SK-N-SH (cell line): Measurements from ENCODE around the gene WDR81. TPM values are rescaled to one million over a fixed set of nuclear protein-coding genes. Genes with fewer than 3 reads are reported as not detected.

Experiments used
- CTCF ChIA-PET: fragments of 300-600, 350-600 bp; formaldehyde crosslinking; extraction: SDS; loops from one replicate; lab custom pipeline; 2021; lab: Yijun Ruan, JAX
- POLR2A ChIA-PET: fragments of 350-600 bp; sonication (Branson Sonifier 250); formaldehyde crosslinking; extraction: SDS; loops from one replicate; lab custom pipeline; 2020; ENCODE audit warnings: antibody characterized with exemption, inconsistent platforms; lab: Yijun Ruan, JAX
- DNase-seq: peaks from one replicate; pipeline ENCODE4 v3.0.0; 2012
- H2AFZ ChIP-seq: fragments of 200-600 bp; sonication (generic); 2 replicates; pipeline ENCODE4 v1.8.1; 2016; ENCODE audit warnings: antibody characterized with exemption, mild to moderate bottlenecking, low read depth
- H3F3A ChIP-seq: fragments of 200-600 bp; sonication (generic); replicated peaks from 2 replicates; pipeline ENCODE3; 2016; ENCODE audit warnings: antibody characterized with exemption, mild to moderate bottlenecking; ENCODE audit not compliant: insufficient read depth
- H3K27ac ChIP-seq, 2 experiments: fragments of 200-500 bp in 1 of 2; fragments of 200-600 bp in 1 of 2; sonication (Bioruptor generic) in 1 of 2; sonication (generic), shearing (Covaris generic) in 1 of 2; 2 replicates each; pipeline versions ENCODE4 v1.5.1 to v1.6.1; 2014 to 2016; ENCODE audit warnings: low read depth in 2 of 2, inconsistent platforms in 1 of 2, low read length in 1 of 2, mild to moderate bottlenecking in 1 of 2, mixed read lengths in 1 of 2
- H3K27me3 ChIP-seq: fragments of 200-600 bp; sonication (generic), shearing (Covaris generic); 2 replicates; pipeline ENCODE4 v1.6.1; 2016; ENCODE audit warnings: mixed run types; ENCODE audit not compliant: insufficient read depth
- H3K36me3 ChIP-seq, 2 experiments: fragments of 200-500 bp in 1 of 2; fragments of 200-600 bp in 1 of 2; sonication (Bioruptor generic) in 1 of 2; sonication (generic) in 1 of 2; replicated peaks in 1 of 2; 2 replicates each; pipeline versions ENCODE3 to v1.5.1; 2014 to 2016; ENCODE audit warnings: low read length in 1 of 2, mild to moderate bottlenecking in 1 of 2; ENCODE audit not compliant: insufficient read depth in 2 of 2, control insufficient read depth in 1 of 2
- H3K4me1 ChIP-seq, 2 experiments: fragments of 200-500 bp in 1 of 2; fragments of 200-600 bp in 1 of 2; sonication (Bioruptor generic) in 1 of 2; sonication (generic), shearing (Covaris generic) in 1 of 2; 2 replicates each; pipeline versions ENCODE4 v1.5.1 to v1.6.1; 2014 to 2016; ENCODE audit warnings: low read depth in 1 of 2, low read length in 1 of 2, mixed run types in 1 of 2; ENCODE audit not compliant: insufficient read depth in 2 of 2, control insufficient read depth in 1 of 2
- H3K4me2 ChIP-seq: fragments of 200-600 bp; sonication (generic), shearing (Covaris generic); 2 replicates; pipeline ENCODE4 v1.6.1; 2017; ENCODE audit warnings: mixed run types
- H3K4me3 ChIP-seq, 2 experiments: fragments of 200-500 bp in 1 of 2; fragments of 200-600 bp in 1 of 2; sonication (Bioruptor generic) in 1 of 2; sonication (generic), shearing (Covaris generic) in 1 of 2; 2 replicates each; pipeline versions ENCODE4 v1.5.1 to v1.8.1; 2014 to 2016; ENCODE audit warnings: low read depth in 2 of 2, inconsistent platforms in 1 of 2, low read length in 1 of 2, mild to moderate bottlenecking in 1 of 2, mixed read lengths in 1 of 2, moderate library complexity in 1 of 2
- H3K79me2 ChIP-seq: fragments of 200-600 bp; sonication (generic); 2 replicates; pipeline ENCODE4 v1.8.1; 2017; ENCODE audit warnings: mild to moderate bottlenecking; ENCODE audit not compliant: insufficient read depth
- H3K9ac ChIP-seq: fragments of 200-600 bp; sonication (generic); 2 replicates; pipeline ENCODE4 v1.6.1; 2017; ENCODE audit warnings: mixed run types
- H3K9me2 ChIP-seq: fragments of 200-600 bp; sonication (generic); 2 replicates; pipeline ENCODE4 v1.6.1; 2017; ENCODE audit warnings: mixed run types
- H3K9me3 ChIP-seq: fragments of 200-600 bp; sonication (generic); 2 replicates; pipeline ENCODE4 v1.6.1; 2017; ENCODE audit warnings: mixed run types, mild to moderate bottlenecking, moderate library complexity
- H4K20me1 ChIP-seq: fragments of 200-600 bp; sonication (generic); 2 replicates; pipeline ENCODE4 v1.6.1; 2017; ENCODE audit warnings: mild to moderate bottlenecking, mixed run types; ENCODE audit not compliant: insufficient read depth
- CTCF ChIP-seq: fragments of 200-600 bp; sonication (generic); IDR thresholded peaks from 2 replicates; pipeline ENCODE4 v1.6.1; 2017; ENCODE audit warnings: antibody characterized with exemption, mild to moderate bottlenecking, moderate library complexity
- EP300 ChIP-seq, 2 experiments: IDR thresholded peaks; 2 replicates each; pipeline versions ENCODE4 v1.4.0 to v1.6.1; 2012; ENCODE audit warnings: borderline replicate concordance in 1 of 2, low read depth in 1 of 2, low read length in 1 of 2
- EZH2phosphoT487 ChIP-seq: fragments of 200-600 bp; sonication (generic); IDR thresholded peaks from 2 replicates; pipeline ENCODE4 v1.6.1; 2017; ENCODE audit warnings: low read depth, mixed run types, mild to moderate bottlenecking, antibody characterized with exemption, moderate library complexity, borderline replicate concordance
- FOSL2 ChIP-seq: IDR thresholded peaks from 2 replicates; pipeline ENCODE4 v1.4.0; 2012; ENCODE audit warnings: low read depth, mild to moderate bottlenecking, moderate library complexity, borderline replicate concordance
- FOXM1 ChIP-seq: IDR thresholded peaks from 2 replicates; pipeline ENCODE4 v1.4.0; 2012; ENCODE audit warnings: low read depth, mild to moderate bottlenecking
- IRF3 ChIP-seq: fragments of 150-350 bp; IDR thresholded peaks from 2 replicates; pipeline ENCODE4 v1.6.1; 2016; ENCODE audit warnings: mild to moderate bottlenecking, low read depth, low read length
- JUND ChIP-seq: IDR thresholded peaks from 2 replicates; pipeline ENCODE4 v1.4.0; 2012
- MAX ChIP-seq: IDR thresholded peaks from 2 replicates; pipeline ENCODE4 v1.4.0; 2012; ENCODE audit warnings: low read depth
- MEF2A ChIP-seq: IDR thresholded peaks from 2 replicates; pipeline ENCODE4 v1.4.0; 2012; ENCODE audit warnings: low read depth, borderline replicate concordance
- NFIC ChIP-seq: IDR thresholded peaks from 2 replicates; pipeline ENCODE4 v1.4.0; 2012; ENCODE audit warnings: borderline replicate concordance
- PBX3 ChIP-seq: IDR thresholded peaks from 2 replicates; pipeline ENCODE4; 2012
- POLR2AphosphoS5 ChIP-seq: IDR thresholded peaks from 2 replicates; pipeline ENCODE4 v1.6.1; 2012; ENCODE audit warnings: low read depth, low read length
- RCOR1 ChIP-seq: fragments of 150-350 bp; IDR thresholded peaks from 2 replicates; pipeline ENCODE4 v1.6.1; 2017; ENCODE audit warnings: antibody characterized with exemption, low read length
- RXRA ChIP-seq: IDR thresholded peaks from 2 replicates; pipeline ENCODE4 v1.4.0; 2012; ENCODE audit warnings: low read depth, mild to moderate bottlenecking, borderline replicate concordance
- TCF12 ChIP-seq: IDR thresholded peaks from 2 replicates; pipeline ENCODE4 v1.4.0; 2012
- TEAD4 ChIP-seq: IDR thresholded peaks from 2 replicates; pipeline ENCODE4 v1.4.0; 2012; ENCODE audit warnings: mild to moderate bottlenecking, borderline replicate concordance; ENCODE audit not compliant: insufficient read depth
- USF2 ChIP-seq: fragments of 150-350 bp; IDR thresholded peaks from 2 replicates; pipeline ENCODE4 v1.6.1; 2017; ENCODE audit warnings: antibody characterized with exemption, low read length, low read depth, borderline replicate concordance
- YY1 ChIP-seq: IDR thresholded peaks from 2 replicates; pipeline ENCODE4 v1.4.0; 2012; ENCODE audit warnings: low read depth, mild to moderate bottlenecking
- WGBS: methylation state at CpG from one replicate; pipeline ENCODE4 v1.1.6; 2017; ENCODE audit warnings: low lambda C conversion rate; 5-methylcytosine and 5-hydroxymethylcytosine counted together
- polyA plus RNA-seq, 3 experiments: library from polyadenylated mRNA; depleted of rRNA; stranded (reverse); fragments of >200 nt; gene quantifications; 2 replicates each; pipeline ENCODE4 v1.2.3, GENCODE V29; 2012

The WDR81 gene
- polyA plus RNA-seq, 1 of the 3 experiments (the other 2 are of a cell fraction), result 9.3 TPM

- no peak for TF ChIP-seq EP300 (IDR thresholded peaks at IDR 0.05; ENCODE audit: borderline replicate concordance in 1 of 2, low read depth in 1 of 2, low read length in 1 of 2)
Observed at GRCh38 chr17:1776328-1776727, 51.8 kb downstream of the WDR81 start (continued).

- Histone ChIP-seq H3K9me3 (no peaks in the 10 kb centered on the region), H3K4me2 (no peak overlapping the region), H3K4me1 (peaks cover 6 to 12% of the 10 kb centered on the region in 2 experiments; a peak in 3 of 4 replicates), H4K20me1 (no peaks in the 10 kb centered on the region), H3F3A (peaks cover 22% of the 10 kb centered on the region), H3K79me2 (no peaks in the 10 kb centered on the region), H3K36me3 (peaks cover 23 to 31% of the 10 kb centered on the region in 2 experiments), H3K27me3 (no peaks in the 10 kb centered on the region), H2AFZ (no peak overlapping the region), H3K9me2 (no peaks in the 10 kb centered on the region), H3K27ac (no peak overlapping the region), H3K4me3 (no peak overlapping the region), H3K9ac (no peak overlapping the region)
- no peak for TF ChIP-seq TCF12
- TF ChIP-seq CTCF, result no peak
- no peak for TF ChIP-seq USF2
- TF ChIP-seq RCOR1, result no peak
- ChIA-PET CTCF (interaction anchor here (0.6 kb wide), 1 partner anchor 56 kb away, joined by 5 read pairs; no protein-coding TSS in a partner anchor), POLR2A (no interaction called here)
- DNase-seq, result no peak
- 93% methylated on average over 7 of the region's 7 CpGs for WGBS
Observed at GRCh38 chr17:1776857-1777256, 52.4 kb downstream of the WDR81 start.

- Histone ChIP-seq H4K20me1 (no peaks in the 10 kb centered on the region), H3K4me3 (no peak overlapping the region), H3K27me3 (no peaks in the 10 kb centered on the region)
- no peak for TF ChIP-seq FOXM1
- TF ChIP-seq TEAD4, result peak; percentile 67; the same call in 1 of the 2 replicates
- TF ChIP-seq PBX3, result peak; percentile 45; the same call in 1 of the 2 replicates
- peak; percentile 87; the same call in 1 of the 2 replicates for TF ChIP-seq NFIC
- TF ChIP-seq RXRA, result peak; percentile 31; the same call in 1 of the 2 replicates
- peak; percentile 4; the same call in 1 of the 2 replicates for TF ChIP-seq JUND
- TF ChIP-seq EZH2phosphoT487, result no peak
- TF ChIP-seq YY1, result 0 out of 2 replicates have a peak, but pooled peaks have one; percentile 23
- no peak for TF ChIP-seq MEF2A
- TF ChIP-seq FOSL2, result 0 out of 2 replicates have a peak, but pooled peaks have one; percentile 29
- TF ChIP-seq EP300 (IDR thresholded peaks at IDR 0.05; ENCODE audit: borderline replicate concordance in 1 of 2, low read depth in 1 of 2, low read length in 1 of 2), result 0 out of 4 replicates have a peak, but pooled peaks of 1 of the 2 experiments have one; percentile 31
- peak; percentile 40; the same call in 1 of the 2 replicates for TF ChIP-seq POLR2AphosphoS5
- TF ChIP-seq MAX, result no peak; the same call in 1 of the 2 replicates
- peak; percentile 85 for TF ChIP-seq TCF12
- no peak for TF ChIP-seq RCOR1
- no peak for TF ChIP-seq IRF3
- TF ChIP-seq, all 33 proteins: peak for 10
- H3K27ac ChIP-seq, result peak overlapping the region; percentile 80 to 84
- peak overlapping the region; percentile 72 for H3K4me2 ChIP-seq
- peak overlapping the region; percentile 26; the same call in 1 of the 2 replicates for H3K9ac ChIP-seq
- no peaks in the 10 kb centered on the region for H3K79me2 ChIP-seq
- POLR2A ChIA-PET, result no interaction called here
- DNase-seq, result peak; percentile 44
- H2AFZ ChIP-seq, result no peak overlapping the region
- no peaks in the 10 kb centered on the region for H3K9me2 ChIP-seq
- no peaks in the 10 kb centered on the region for H3K9me3 ChIP-seq
- H3K4me1 ChIP-seq, result peaks cover 8 to 12% of the 10 kb centered on the region in 2 experiments; a peak in 3 of 4 replicates
- H3K36me3 ChIP-seq, result peaks cover 27 to 33% of the 10 kb centered on the region in 2 experiments
- H3F3A ChIP-seq, result peaks cover 22% of the 10 kb centered on the region
- WGBS, result 24% methylated on average over 8 of the region's 8 CpGs
- CTCF ChIA-PET, result interaction anchor here (1.0 to 2.3 kb wide), 4 partner anchors 17 to 63 kb away, joined by 3 to 5 read pairs (median 4); no protein-coding TSS in a partner anchor
Observed at GRCh38 chr17:1779571-1780131, 55.1 kb downstream of the WDR81 start.
